ENCODE data around the gene KLF15.

DNA sequence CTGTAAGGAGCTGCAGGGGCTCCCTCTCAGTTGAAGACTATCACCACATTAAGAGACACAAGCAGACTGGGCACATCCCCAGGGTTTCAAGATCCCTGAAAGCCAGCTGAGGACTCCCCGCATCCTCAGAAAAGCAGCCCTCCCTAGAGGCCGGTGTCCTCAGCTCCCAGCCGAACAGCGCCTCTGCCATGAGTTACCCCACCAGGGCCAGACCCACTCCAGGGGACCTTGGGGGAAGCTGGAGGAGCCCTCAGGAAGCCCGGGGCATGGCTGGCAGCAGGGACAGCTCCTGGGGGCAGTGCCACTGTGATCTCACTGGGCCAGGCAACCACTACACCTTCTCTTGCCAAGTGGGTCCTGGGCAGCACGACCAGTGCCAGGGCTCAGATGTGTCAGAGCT is 8.1 kb downstream of the KLF15 start:
- TF ChIP-seq, protein P1, sequence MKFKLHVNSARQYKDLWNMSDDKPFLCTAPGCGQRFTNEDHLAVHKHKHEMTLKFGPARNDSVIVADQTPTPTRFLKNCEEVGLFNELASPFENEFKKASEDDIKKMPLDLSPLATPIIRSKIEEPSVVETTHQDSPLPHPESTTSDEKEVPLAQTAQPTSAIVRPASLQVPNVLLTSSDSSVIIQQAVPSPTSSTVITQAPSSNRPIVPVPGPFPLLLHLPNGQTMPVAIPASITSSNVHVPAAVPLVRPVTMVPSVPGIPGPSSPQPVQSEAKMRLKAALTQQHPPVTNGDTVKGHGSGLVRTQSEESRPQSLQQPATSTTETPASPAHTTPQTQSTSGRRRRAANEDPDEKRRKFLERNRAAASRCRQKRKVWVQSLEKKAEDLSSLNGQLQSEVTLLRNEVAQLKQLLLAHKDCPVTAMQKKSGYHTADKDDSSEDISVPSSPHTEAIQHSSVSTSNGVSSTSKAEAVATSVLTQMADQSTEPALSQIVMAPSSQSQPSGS (CRISPR knock-in tag; IDR thresholded peaks at IDR 0.05; ENCODE audit: borderline replicate concordance, low read depth), result no peak
- TF ChIP-seq, protein P2, sequence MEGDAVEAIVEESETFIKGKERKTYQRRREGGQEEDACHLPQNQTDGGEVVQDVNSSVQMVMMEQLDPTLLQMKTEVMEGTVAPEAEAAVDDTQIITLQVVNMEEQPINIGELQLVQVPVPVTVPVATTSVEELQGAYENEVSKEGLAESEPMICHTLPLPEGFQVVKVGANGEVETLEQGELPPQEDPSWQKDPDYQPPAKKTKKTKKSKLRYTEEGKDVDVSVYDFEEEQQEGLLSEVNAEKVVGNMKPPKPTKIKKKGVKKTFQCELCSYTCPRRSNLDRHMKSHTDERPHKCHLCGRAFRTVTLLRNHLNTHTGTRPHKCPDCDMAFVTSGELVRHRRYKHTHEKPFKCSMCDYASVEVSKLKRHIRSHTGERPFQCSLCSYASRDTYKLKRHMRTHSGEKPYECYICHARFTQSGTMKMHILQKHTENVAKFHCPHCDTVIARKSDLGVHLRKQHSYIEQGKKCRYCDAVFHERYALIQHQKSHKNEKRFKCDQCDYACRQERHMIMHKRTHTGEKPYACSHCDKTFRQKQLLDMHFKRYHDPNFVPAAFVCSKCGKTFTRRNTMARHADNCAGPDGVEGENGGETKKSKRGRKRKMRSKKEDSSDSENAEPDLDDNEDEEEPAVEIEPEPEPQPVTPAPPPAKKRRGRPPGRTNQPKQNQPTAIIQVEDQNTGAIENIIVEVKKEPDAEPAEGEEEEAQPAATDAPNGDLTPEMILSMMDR (IDR thresholded peaks at IDR 0.05), result no peak
- TF ChIP-seq, protein P3, sequence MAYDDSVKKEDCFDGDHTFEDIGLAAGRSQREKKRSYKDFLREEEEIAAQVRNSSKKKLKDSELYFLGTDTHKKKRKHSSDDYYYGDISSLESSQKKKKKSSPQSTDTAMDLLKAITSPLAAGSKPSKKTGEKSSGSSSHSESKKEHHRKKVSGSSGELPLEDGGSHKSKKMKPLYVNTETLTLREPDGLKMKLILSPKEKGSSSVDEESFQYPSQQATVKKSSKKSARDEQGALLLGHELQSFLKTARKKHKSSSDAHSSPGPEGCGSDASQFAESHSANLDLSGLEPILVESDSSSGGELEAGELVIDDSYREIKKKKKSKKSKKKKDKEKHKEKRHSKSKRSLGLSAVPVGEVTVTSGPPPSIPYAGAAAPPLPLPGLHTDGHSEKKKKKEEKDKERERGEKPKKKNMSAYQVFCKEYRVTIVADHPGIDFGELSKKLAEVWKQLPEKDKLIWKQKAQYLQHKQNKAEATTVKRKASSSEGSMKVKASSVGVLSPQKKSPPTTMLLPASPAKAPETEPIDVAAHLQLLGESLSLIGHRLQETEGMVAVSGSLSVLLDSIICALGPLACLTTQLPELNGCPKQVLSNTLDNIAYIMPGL (CRISPR knock-in tag; IDR thresholded peaks at IDR 0.05), result no peak
- TF ChIP-seq, protein P4, sequence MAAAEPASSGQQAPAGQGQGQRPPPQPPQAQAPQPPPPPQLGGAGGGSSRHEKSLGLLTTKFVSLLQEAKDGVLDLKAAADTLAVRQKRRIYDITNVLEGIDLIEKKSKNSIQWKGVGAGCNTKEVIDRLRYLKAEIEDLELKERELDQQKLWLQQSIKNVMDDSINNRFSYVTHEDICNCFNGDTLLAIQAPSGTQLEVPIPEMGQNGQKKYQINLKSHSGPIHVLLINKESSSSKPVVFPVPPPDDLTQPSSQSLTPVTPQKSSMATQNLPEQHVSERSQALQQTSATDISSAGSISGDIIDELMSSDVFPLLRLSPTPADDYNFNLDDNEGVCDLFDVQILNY (CRISPR knock-in tag; IDR thresholded peaks at IDR 0.05), result no peak
- TF ChIP-seq FOXJ3 (CRISPR knock-in tag; IDR thresholded peaks at IDR 0.05; ENCODE audit: borderline replicate concordance) (no peak), FOXP1 (CRISPR knock-in tag; IDR thresholded peaks at IDR 0.05; ENCODE audit: borderline replicate concordance) (no peak), ZNF263 (CRISPR knock-in tag; IDR thresholded peaks at IDR 0.05; ENCODE audit: low read depth) (no peak)

Data from WTC11 (cell line).